Right hindlimb (tissue), 1 donor: Measurements from ENCODE around the gene NRIP3.

Experiments used
- DNase-seq: peaks from one replicate; pipeline ENCODE4 v3.0.0-alpha.2; 2018

Gene NRIP3

DNA sequence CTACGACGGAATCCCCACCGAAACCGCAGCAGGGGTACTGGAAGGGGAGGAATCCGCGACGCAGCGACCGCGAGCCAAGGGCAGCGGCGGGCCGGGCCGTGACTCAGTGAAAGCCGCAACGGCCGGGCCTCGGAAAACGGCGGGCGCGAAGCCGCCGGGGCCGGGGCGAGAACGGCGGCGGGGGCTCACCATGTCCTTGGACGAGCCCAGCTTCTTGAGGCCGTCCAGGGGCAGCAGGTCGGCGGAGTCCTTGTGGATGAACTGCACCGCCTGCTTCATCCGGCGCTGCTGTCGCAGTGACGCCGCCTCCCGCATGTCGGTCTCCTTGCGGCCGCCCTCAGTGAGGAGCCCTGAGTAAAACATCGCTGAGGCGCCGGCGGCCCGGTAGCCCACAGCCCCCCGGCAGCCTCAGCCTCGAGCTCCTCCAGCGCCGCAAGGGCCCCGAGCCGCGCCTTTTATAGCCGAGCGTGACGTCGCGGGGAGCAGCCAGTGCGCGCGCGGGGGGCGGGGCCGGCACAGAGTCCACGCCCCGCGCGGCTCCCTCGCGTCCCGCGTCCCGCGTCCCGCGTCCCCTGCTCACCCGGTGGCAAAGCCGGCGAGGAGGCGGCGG is at the start of gene NRIP3:
NRIP3 (minus strand) TSS at position 429 of the 610 bp plus-strand sequence; CDS start at position 363, 66 bp downstream.
- DNase-seq: peak; percentile 76

GRCh38 chr11:9052316-9052715 is 48.5 kb upstream of the NRIP3 start:
- no peak for DNase-seq

DNA sequence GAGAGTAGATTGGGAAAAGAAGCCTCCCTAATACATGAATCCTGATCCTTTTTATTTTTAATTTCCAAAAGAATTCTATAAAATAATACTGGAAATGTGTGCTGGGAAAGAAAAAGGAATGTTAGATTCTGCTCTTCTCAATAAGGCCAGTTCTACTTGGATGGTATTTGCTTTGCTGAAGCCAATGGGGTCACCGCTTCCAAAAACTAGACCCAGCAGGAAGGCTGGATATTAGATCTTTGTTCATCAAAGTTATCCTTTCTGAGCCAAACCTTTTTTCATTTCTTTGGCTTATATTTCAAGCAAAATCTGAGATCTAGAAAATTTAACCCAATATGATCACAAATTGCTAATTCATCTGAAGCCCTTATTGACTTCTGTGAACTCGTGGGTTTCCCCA is 46.2 kb upstream of the NRIP3 start:
- peak; percentile 42 for DNase-seq

DNA sequence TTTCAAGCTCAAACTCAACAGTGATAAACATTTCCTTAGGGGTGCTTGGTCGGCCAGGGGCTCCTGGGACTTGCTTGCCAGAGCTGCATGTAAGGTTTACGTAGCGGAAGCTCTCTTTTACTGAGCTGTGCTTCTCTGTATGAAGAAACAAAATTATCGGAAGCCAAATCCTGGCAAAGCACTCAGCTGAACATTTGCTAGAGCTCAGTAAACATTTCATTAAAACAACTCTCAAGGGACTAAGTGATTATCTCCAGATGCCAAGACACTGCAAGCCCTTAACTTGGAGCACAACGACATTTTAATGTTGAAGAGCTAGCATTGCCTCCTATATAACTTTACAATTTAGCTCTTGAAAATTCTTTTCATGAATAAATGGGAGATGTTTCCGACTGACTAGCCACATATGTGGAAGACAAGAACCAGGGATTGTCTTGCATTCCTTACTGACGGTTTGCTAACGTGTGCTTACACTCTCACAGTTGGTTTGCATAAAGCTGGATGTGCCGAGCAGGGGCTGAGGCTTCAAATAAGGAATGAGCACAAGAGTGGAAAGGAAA is 44.2 kb upstream of the NRIP3 start:
- DNase-seq: peak; percentile 59

DNA sequence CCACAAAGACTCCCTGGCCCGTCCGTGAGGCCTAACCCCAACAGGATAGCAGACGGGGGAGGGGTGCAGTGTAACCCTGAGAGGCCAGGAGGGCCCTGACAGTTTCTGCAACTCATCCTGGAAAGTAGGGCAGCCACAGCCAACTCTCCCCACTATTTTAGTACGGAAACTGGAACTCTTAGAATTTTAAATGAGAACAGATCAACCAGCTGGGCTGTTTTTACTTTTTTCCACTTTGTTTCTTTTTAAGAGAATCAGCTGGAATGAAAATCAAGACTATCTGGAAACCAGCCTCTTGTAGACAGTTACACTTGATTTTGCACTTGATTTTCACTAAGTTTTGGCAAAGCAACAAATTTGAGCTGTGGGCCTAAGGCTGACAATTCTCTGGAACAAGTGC is 42.7 kb upstream of the NRIP3 start:
- peak; percentile 53 for DNase-seq

GRCh38 chr11:9042488-9042887 is 38.7 kb upstream of the NRIP3 start:
- no peak for DNase-seq

GRCh38 chr11:9041747-9042146 is 37.9 kb upstream of the NRIP3 start:
- DNase-seq: no peak

- DNase-seq: no peak
These were observed 36.6 kb upstream of the NRIP3 start for GRCh38 chr11:9040410-9040809.

DNA sequence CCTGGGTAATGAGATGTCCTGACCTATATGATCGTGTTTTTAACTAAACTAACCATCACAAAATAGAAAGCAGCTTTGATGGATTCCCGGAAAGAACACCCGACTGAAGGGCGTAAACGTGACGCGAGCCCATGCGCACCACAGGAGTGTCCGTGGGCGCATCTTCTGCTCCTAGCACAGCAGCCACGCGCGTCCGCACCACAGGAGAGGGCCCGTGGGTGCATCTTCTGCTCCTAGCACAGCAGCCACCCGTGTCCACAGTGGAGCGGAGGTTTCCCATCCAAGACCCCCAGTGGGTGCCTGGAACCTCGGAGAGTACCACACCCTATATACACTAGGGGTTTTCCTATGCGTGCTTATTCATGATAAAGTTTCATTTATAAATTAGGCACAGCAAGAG is 36.1 kb upstream of the NRIP3 start:
- no peak for DNase-seq

DNA sequence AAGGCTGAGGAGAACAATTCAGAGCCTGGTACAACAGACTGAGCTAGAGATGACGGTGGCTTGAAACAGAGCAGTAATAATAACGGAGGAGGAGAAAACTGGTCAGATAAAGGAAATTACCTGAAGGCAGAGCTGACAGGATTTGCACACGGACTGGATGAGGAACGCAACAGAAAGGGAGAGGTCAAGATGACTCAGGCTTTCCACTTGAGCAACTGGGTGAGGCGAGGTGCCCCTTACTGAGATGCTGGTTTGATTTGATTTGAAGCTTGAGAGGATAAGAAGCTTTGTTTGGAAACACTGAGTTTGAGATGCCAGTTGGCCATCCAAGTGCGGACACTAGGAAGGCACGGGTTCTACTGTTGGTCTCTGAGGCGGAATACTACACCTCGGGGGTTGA is 35.4 kb upstream of the NRIP3 start:
- DNase-seq: no peak

DNA sequence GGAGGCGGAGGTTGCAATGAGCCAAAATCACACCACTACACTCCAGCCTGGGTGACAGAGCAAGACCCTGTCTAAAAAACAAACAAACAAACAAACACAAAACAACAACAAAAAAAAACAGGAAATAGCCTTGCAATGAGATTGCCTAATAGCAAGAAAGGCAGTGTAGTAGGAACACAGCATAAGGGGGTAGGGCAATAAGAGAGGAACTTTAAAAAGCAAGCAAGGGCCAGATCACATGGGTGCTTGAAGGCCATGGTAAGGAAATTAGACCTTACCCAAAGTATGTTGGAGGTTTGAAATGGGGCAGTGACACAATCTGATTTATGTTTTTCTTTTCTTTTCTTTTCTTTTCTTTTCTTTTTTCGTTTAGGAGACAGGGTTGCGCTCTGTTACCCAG is 34.7 kb upstream of the NRIP3 start:
- no peak for DNase-seq

- no peak for DNase-seq
These were observed 34.2 kb upstream of the NRIP3 start for GRCh38 chr11:9037963-9038362.

- no peak for DNase-seq
These were observed 33.4 kb upstream of the NRIP3 start for GRCh38 chr11:9037046-9037780.

DNA sequence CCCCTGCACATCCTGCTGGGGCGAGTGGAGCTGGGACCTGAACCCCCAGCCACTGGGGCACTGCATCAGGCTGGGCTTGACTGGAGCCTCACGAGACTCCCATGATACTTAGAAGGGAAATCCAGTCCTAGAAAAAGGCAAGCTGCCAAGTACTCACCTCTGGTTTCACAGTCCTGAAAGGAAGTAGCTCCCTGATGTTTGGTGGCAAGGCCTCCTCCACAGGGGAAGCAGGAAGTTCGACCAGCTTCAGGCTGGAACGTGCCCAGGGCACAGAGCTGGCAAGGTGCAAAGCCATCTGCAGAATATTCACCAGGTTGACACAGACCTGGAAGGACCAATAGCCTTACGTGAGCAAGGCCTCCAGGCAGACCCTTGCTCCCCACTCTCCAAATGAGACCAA is 26.8 kb upstream of the NRIP3 start:
- no peak for DNase-seq

DNA sequence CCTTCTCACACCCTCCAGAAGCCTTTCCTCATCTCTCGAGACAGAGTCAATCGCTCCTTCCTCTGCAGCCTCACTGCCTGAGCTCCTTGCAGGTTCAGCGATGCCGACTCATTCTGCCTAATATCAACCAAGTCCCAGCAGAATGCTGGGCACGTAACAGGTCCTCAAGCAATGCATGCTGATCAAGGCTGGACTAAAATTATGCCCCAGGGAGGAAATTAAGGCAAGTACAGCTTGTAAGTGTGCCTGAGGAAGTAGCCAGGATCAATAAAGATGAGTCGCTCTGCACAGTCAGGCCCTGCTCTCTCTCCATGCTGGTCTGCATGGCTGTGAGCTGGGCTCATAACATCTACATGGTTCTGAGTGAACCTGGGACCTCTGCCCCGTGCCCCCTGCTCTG is 25.6 kb upstream of the NRIP3 start:
- no peak for DNase-seq

GRCh38 chr11:9028581-9028980 is 24.8 kb upstream of the NRIP3 start:
- DNase-seq: no peak

GRCh38 chr11:9025101-9025850 is 21.5 kb upstream of the NRIP3 start:
- DNase-seq: peak; percentile 78

GRCh38 chr11:9022961-9023680 is 19.3 kb upstream of the NRIP3 start:
- no peak for DNase-seq

- DNase-seq: no peak
These were observed 17.1 kb upstream of the NRIP3 start for GRCh38 chr11:9020916-9021315.

GRCh38 chr11:9019861-9020260 is 16.1 kb upstream of the NRIP3 start:
- DNase-seq: no peak

- DNase-seq: peak; percentile 54
These were observed 14.0 kb upstream of the NRIP3 start for GRCh38 chr11:9017773-9018172.

DNA sequence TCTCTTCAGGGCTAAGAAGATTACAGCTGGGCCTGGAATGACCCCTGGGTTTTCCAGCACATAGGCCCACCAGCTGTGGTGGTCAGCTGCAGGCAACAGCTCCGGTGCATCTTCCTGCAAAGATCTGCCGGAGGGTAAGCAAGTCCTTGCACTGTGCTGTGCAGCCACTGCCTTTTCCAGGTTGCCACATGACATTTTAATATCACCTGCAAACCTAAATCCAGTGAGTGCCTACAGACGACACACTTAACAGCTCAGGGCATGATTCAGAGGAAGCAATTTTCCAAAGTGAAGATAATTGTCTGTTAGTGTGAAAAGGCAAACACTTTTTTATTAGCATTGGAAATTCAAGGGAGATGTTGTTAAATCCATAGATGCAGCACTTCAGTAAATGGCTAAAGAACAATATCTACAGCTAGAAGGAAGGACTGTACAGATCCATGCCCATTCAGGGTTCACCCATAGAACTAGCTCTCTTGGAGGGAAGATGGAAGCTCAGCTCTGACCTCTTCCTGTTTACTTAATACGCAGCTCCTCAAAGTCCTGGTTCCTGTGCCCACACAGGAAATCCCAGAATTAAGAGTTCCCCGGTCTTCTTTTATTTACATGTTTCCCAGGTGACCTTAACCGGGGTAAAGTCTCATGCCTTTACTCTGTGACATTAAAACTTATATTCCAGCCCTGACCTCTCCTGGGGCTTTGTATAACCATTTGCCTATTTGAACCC is 13.3 kb upstream of the NRIP3 start:
- no peak for DNase-seq
